Tibial nerve (tissue), 3 donors: ENCODE results near the gene JARID2.
A peak's percentile ranks its signal among the peaks of the same experiment; 100 is the strongest.

Experiments
- CTCF ChIP-seq, 5 experiments: fragments of 200-600 bp in 3 of 5; fragments of 450-650 bp in 2 of 5; sonication (generic) in 3 of 5; IDR thresholded peaks; one replicate each; pipeline ENCODE4 v1.5.1; 2016 to 2019; ENCODE audit warnings: antibody characterized with exemption in 5 of 5, mild to moderate bottlenecking in 3 of 5, moderate library complexity in 2 of 5
- POLR2A ChIP-seq, 2 donors: fragments of 450-650 bp; IDR thresholded peaks; one replicate each; pipeline ENCODE4 v1.6.1; 2017; ENCODE audit warnings: antibody characterized with exemption in 2 of 2, mild to moderate bottlenecking in 2 of 2, moderate library complexity in 2 of 2

- TF ChIP-seq POLR2A (IDR thresholded peaks at IDR 0.05), result no peak
- TF ChIP-seq CTCF (IDR thresholded peaks at IDR 0.05), result peak in 1 of 5 experiments; percentile 8
Measured at GRCh38 chr6:15327271-15327670, 81.4 kb downstream of the JARID2 start.
